Measurements from ENCODE around the gene AGK.
"Not testable (repeated sequence)": the region's sequence is repeated elsewhere in the genome, so short reads cannot be mapped to it uniquely, and the experiment has no call there.

The AGK gene

DNA sequence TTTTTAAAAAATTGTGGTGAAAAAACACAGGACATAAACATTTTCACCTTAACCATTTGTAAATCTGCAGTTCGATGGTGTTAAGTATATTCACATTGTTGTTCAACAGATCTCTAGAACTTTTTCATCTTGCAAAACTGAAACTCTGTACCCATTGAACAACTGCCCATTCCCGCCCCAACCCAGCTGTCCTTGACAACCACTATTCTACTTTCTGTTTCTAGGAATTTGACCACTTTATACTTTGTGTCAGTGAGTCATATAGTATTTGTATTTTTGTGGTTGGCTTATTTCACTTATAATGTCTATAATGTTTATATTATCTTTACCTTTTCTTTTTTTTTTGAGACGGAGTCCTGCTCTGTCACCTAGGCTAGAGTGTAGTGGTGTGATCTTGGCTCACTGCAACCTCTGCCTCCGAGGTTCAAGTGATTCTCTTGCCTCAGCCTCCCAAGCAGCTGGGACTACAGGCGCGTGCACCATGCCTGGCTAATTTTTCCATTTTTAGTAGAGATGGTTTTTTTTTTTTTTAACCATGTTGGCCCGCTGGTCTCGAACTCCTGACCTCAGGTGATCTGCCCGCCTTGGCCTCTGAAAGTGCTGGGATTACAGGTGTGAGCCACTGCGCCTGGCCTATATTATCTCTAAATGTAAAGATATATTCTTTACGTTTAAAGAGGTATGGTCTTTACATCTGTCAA, 6.8 kb downstream of the AGK start:
- DNase-seq, result peak; percentile 18

DNA sequence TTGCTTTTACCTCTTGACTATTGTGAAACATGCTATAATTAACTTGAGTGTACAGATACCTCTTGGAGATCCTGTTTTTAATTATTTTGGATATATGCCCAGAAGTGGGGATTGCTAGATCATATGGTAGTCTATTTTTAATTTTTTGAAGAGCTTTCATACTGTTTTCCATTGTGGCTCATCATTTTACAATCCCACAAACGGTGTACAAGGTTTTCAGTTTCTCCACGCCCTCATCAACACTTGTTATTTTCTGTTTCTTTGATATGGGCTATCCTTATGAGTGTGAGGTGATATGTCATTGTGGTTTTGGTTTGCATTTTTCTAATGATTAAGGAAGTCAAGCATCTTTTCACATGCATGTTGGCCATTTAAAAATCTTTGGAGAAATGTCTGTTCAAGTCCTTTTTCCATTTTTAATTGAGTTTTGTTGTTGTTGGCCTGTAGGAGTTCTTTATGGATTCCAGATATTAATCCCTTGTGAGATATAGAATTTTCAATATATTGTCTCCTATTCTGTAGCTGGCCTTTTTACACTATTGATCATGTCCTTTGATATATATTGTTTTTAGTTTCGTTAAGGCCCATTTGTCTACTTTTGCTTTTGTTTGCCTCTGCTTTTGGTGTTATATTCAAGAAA, 7.5 kb downstream of the AGK start:
- DNase-seq, result no peak

DNA sequence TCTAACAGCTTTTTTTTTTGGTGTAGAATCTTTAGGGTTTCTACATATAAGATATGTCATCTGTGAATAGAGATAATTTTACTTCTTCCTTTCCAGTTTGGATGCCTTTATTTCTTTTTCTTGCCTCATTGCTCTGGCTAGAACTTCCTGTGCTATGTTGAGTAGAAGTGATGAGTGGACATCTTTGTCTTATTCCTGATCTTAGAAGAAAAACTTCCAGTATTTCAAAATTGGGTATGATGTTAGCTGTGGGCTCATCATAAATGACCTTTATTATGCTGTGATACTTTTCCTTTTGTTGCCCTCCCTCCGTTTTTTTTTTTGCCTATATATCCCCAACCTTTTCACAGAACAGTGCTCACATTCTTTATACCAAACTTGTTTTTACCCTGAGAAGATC, 8.8 kb downstream of the AGK start:
- DNase-seq, result no peak

DNA sequence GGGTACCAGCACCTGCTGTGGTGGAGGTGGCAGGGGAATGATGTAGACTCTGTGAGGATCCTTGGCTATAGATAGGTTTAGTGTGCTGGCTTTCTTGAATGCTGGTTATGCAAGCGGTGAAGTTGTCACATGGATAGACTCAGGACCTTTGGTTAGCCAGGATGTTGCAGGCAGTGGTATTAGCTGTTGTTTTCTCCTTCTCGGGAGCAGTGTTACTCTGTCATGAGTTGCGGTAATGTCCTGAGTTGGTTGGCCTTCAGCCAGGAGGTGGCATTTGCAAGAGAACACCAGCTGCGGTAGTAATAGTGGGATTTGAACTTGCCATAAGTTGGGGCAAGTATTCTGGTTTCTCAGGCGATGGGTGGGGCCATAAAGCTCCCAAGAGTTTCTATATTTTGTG, 10.8 kb downstream of the AGK start:
- no peak for DNase-seq

DNA sequence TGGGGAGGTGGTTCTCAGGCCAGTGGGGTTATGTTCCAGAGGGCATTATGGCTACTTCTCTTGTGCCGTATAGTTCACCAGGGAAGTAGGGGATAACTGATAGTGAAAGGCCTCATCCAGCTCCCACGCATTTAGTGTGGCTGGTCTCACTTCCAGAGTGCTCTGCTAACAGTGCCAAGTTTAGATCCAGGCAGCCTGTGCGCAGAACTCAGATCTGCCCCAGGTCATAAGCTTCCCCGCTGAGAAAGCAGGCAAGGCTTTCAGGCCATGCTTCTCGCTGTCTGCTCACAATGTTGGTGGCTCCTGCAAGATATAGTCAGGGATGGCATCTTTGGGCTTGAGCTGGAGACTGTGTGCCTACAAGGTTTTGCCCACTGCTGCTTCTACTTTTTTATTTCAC, 11.3 kb downstream of the AGK start:
- DNase-seq, result no peak

DNA sequence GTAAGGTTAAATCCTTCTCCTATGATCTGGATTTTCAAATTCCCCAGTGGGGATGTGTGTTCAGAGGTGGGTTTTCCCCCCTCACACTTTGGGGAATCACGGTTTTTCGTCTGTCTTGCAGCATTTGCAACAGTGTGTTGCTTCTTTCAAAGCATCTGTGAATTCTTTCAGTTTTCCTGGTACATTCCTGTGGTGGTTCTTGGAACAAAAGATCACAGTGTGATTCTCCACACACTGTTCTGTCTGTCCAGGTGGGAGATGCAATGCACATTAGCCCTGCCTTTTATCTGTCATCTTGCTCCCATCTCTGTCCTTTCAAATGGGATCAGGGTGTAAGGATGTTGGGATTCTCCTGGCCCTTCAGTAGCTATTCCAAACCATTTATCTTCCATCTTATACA, 11.8 kb downstream of the AGK start:
- no peak for DNase-seq

DNA sequence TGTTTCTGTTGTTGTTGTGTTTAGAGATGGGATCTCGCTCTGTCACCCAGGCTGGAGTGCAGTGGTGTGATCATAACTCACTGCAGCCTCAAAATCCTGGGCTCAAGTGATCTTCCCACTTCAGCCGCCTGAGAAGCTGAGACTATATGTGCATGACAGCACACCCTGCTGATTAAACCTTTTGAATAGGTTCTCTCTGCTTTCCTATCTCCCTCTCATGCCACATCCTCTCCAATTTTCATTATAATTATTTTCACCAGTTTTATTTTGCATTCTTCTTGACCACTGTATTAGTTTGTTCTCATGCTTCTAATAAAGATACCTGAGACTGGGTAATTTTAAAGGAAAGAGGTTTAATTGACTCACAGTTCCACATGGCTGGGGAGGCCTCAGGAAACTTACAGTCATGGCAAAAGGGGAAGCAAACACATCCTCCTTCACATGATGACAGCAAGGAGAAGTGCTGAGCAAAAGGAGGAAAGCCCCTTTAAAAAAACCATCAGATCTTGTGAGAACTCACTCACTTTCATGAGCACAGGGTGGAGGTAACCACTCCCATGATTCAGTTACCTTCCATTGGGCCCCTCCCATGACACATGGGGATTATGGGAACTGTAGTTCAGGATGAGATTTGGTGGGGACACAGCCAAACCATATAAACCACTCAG, 12.9 kb downstream of the AGK start:
- no peak for DNase-seq

DNA sequence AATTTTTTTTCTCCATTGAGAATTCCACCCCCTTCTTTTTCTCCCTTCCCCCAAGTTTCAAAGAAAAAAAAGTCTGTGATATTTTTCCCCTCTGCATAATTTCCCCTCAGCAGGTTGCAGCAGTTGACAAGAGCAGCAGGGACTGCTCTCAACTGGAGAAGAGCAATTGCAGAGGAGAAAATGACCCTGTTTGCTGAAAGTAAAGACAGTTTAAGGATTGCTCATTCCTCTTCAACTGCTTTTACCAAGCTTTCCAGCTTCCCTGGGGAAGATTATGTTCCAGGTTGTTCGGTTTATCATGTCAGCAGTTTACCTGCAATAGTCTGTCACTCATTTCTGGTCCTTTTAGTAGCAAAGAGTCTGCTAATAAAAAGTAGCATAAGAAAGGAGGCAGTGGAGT, 16.2 kb downstream of the AGK start:
- no peak for DNase-seq

DNA sequence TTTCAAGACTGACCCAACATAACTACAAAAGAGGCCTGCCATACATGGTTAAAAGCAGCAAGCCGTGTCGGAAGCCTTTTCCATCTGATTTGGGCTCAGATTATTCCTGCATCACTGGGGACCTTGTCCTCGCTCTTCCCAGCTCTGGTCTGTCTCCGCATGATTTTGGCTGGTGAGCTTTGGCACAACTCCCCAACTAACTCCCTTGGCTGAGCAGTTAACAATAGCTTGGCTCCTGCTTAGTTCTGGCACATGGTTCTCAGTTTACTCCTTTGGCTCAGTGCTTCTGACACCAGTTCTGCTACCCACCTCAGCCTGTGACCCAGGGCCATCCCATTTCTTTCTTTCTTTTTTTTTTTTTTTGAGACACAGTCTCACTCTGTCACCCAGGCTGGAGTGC, 17.0 kb downstream of the AGK start:
- DNase-seq, result no peak

DNA sequence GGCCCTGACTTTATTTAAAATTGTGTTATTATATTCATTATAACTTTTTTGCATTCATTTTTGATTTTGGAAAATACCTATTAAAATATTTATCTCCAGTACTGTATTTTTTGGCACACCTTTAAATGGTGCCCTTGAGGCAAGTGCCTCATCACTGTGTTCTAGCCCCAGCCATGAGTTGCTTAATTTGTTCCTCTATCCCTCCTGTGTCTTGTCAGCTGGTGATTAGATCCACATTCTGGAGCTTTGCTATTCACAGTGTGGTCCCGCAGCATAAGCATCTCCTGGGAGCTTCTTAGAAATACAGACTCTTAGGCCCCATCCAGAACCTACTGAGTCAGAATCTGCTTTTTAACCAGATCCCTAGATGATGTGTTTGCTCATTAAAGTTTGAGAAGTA, 19.8 kb downstream of the AGK start:
- no peak for DNase-seq

DNA sequence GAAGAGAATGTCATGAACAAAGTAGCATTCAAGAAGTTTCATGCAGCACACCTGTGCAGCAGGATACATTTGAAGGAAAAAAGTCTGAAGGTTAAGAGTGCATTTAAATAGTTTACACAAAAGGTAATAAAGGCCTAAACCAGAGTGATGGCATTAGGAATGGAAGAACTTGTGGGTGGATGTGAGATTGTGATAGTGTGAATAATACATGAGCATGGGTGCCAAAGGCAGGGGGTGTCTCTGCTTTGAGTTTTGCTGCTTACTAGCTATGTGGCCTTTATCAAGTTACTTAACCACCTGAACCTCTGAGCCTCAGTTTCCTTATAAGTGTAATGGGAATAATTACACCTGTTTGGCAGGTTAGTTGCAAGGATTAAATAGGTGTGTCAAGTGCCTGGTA, 21.0 kb downstream of the AGK start:
- DNase-seq, result no peak

DNA sequence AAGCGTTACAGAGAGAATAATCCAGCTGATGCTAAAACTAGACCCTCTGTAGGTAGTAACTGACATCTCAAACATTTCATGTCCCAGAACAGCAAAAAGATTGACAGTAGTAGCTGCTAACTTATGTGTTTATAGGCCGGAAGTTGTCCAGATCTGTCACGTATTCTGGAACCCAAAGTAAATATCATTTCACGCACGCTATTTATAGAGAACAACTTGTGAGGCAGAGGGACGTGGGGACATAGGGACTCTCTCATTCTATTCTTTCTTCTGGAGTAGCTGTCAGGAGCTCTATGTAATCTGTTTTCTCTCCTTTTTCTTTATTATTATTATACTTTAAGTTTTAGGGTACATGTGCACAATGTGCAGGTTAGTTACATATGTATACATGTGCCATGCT, 22.3 kb downstream of the AGK start:
- no peak for DNase-seq

DNA sequence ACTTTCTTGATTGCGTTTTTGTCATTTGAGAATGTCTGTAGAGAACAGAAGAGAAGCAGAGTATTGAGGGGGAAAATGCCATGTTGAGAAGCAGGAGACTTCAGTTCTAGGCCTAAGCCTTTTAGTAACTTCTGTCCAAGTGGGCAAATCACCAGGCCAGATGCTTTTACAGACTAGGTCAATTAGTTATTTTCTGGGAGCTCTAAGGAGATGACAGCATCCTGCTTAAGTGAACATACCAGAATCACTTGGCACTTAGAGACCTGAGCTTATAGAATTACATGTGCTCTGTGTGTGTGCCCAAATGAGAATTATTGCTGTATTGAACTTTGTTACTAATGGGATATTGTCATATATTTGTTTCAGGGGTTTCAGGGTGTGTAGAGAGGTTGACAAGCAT, 24.0 kb downstream of the AGK start:
- no peak for DNase-seq

DNA sequence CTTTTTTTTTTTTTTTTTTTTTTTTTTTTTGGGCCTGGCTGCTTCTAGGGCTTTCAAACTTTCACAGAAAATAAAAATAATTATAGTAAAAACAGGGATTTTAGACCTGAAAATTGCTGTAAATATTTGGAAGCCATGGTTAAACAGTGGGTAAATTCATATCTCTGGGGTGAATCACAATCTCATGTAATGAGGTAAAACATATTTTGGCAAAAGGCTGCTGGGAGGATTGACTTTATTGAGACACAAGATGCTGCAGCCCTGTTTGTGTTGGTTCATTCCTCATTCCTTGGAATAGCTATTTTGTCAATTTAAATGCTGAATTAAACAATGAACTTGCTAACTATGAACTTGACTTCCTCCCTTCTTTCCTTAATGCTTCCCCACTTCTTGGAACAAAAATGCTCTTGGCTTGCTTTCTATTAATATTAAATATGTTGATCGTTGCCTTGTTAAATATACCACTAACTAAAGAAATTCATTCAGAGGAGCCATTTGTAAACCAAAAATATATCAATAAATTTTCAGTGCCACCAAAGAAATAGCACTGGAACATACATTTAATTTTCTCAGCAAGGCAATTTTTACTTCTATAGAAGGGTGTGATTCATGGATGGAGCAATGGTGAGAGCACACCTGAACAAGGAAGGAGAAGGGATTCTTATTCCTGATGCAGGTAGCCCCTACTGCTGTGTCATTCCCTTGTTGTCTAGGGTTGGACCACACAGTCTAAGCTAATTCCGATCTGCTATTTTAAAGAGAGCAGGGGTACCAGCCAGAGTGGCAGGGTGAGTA, 24.6 kb downstream of the AGK start:
- DNase-seq, result no peak

DNA sequence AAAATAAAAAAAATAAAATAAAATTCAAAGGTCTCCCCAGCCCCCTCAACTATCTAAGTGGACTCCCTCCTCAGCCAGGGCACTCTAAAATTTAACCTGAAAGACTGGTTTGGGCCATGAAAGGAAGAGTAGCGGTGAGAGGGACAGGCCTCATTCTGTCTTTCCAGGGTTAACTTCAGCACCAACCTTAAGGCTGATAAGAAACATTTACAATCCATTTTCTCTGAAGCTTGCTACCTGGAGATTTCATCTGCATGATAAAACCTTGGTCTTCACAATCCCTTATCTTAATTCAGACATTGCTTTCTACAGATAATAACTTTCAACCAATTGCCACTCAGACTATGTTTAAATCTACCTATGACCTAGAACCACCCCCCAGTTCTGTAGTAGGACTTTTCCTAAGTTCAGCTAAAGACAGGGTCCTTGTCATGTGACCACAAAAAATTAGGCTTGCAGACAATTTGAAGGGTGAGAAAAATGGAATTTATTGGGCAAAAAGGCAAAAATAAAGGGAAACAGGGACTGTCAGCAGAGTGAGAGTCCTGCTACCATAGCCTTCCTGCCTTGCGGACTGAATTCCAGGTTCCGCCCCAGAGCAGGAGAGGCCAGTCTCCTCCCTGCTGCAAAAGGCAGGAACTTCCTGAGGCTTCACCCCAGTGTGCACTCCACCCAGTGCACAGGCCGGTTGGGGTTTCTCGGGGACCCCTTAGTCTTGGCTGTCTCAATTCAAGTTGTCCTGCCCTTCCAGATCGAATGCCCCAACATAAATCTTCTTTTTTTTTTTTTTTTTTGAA, 26.0 kb downstream of the AGK start:
- DNase-seq, result no peak

DNA sequence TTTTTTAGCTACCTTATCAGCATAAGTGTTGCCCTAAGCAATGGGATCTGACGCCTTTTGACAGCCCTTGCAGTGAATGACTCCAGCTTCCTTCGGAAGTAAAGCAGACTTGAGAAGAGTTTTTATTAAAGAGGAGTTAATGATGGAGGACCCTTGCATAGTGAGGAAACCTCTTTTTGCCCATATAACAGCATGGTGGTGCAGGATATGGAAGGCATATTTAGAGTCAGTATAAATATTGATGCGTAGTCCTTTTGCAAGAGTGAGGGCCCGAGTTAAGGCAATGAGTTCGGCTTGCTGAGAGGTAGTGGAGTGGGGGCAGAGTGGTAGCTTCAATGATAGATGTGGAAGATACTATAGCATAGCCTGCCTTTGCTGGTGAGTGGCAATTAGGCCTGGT, 28.7 kb downstream of the AGK start:
- DNase-seq, result not testable (repeated sequence)

DNA sequence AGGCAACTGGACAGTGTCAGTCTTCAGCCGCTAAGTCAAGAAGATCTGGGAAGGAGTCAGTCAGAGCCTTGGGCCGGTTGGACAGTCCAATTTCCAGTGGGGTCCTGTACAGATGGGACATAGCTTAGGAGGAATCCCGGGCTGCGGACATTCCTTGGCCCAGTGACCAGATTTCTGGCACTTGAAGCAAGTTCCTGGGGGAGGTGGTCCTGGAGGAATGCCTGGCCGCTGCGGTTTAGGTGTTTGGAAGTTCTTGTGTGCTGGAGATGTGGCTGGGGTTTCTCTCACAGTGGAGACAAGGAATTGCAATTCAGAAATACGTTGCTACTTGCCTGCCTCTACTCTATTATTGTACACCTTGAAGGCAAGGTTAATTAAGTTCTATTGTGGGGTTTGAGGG, 30.9 kb downstream of the AGK start:
- not testable (repeated sequence) for DNase-seq

DNA sequence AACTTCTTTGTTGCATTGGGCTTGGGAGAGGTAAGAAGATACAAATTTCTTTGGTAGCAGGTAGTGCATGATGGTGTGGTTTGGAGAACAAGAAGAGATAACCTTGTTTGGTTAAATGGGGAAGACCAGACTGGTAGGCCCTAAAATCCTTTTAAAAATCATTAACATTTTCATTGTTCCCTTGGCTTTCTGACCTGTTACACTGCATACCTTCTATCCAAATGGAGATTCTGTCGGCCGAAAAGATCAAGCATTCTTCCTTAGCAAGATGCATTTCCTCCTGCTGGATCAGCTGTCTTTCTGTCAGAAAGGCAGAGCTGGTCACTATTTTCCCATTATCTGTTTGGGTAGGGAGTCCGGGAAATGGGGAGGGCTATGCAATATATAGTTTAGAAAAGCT, 33.7 kb downstream of the AGK start:
- DNase-seq, result no peak

DNA sequence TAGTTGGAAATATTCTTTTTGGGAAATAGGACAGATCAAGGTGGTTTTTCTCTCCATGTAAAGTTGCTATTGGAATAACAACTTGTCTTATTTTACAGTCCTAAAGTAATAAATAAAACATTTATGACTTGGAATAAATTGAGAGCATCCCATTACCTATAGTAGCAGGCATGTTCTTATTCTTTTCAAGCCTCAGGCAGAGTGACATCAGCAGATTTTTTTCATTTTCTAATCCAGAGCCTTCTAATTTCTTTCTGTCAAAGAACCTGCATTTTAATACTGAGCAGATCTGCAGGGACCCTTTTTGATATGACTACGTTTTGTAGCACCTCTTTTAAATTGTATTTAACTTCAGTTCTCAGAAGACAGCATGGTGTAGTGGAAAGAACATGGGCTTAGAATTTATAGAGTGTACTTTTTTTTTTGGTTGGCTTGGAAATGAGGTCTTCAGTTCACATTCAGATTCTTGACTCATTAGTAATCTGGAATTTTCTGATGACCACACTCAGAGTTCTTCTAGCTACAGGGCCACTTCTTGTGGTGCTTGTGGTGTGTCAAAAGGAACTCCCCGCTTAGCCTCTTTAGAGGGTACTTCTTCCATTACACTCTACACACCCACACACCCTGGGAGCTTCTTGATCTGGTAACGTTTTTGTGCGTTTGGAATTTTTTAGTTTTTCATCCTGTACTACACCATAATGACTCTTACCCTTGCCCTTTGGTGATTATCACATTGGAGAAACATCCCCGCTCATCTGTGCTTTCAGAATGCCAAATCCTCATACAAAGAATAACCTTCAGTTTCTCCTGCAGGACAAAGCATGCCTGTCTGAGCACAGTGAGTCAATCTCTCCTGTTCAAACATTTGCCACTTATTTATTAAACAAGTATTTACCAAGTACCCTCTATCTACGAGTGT, 34.6 kb downstream of the AGK start:
- DNase-seq, result no peak

DNA sequence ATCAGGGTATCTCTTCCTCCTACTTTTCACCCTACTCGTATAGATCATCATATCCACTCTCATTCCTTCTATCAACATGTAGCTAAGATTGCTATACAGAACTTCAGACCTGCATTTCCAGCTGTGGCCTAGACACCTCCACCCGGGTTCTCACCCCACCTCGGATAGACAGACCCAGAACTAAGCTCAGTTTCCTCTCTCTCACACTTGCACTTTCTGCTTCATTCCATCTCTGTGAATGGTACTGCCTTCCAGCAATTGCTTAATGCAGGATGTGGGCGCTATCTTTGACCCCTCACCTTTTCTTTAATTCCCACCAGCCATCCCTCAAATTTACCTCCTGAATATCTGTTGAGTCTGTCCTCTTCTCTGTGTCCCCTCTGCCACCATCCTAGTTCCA, 35.7 kb downstream of the AGK start:
- no peak for DNase-seq

DNA sequence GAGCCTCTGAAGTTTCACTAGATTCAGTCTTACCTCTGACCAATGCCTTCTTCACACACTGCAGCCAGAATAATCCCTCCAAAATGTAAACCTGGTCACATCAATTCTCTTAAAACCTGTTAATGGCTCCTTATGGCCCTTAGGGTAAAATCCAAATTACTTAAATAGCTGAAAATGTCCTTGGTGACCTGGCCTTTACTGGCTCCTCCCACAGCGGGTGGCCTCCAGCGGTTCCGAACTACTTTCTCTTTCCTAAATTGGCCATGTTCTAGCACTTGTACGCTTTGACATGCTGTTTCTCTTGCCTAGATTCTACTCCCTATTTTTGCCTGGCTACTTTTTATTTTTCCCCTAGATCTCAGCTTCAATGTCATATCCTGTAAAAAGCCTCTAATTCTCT, 36.1 kb downstream of the AGK start:
- no peak for DNase-seq

DNA sequence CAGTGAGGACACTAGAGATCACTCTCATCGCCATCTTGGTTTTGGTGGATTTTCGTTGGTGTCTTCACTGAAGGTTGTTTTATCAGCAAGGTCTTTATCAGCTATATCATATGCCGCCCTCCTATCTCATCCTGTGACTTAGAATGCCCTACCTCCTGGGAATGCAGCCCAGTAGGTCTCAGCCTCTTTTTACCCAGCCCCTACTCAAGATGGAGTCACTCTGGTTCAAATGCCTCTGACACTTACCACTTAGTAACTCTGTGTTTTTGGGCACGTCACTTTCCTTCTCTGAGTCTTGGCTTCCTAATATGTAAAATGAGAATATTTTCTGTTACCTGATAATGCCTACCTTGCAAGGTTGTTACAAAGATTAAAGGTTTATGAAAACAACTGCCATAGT, 37.7 kb downstream of the AGK start:
- DNase-seq, result no peak
